Stimulated activated CD4-positive, alpha-beta T cell treated with anti-CD3 and anti-CD28 coated beads, Interleukin-4, amount 100 ng/mL, for 4 hours (primary cell): ENCODE data around the gene HJV.
"Not testable (repeated sequence)": the region's sequence is repeated elsewhere in the genome, so short reads cannot be mapped to it uniquely, and the experiment has no call there.

ENCODE experiments used
- DNase-seq, 2 experiments: peaks; one replicate each; pipeline ENCODE4 v3.0.0-alpha.2; 2020

Gene HJV, protein sequence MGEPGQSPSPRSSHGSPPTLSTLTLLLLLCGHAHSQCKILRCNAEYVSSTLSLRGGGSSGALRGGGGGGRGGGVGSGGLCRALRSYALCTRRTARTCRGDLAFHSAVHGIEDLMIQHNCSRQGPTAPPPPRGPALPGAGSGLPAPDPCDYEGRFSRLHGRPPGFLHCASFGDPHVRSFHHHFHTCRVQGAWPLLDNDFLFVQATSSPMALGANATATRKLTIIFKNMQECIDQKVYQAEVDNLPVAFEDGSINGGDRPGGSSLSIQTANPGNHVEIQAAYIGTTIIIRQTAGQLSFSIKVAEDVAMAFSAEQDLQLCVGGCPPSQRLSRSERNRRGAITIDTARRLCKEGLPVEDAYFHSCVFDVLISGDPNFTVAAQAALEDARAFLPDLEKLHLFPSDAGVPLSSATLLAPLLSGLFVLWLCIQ

DNA sequence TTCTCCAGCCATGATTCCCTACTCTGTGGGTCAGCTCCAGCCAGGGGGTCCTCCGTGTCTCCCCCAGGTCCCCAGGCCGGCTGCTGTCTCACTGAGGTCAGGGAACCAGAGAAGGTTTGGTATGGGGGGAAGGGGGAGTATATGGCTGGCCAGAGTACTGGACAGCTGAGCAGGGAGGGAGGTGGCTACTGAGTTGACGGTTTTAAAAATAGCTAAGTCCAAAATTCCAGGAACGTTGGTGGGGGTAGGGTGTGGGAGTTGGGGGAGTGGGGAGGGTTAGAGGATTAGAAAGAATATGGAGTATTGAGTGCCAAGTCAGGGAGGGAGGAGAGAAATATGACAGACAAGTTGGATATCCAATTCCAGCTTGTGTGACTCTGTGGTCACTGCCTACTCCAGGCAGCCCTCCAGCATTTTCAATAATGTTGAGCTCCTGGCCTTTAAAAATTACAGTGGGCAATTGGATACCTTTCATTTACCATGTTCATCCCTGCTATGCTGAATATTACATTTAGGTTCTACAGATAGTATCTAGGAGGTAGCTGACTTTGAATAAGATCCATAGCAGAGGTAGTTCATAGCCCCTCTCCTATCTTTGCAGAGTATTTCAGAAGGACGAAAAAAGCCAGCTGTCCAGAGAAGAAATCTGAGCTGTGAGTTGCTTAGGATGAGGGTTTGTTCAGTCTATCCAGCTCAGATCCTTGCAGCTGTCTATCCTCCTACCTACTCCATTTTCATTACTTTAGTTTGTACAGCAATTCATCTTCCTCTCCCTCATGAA, at the start of gene HJV:
Gene HJV, minus strand, starts transcription at position 114 of the 781 bp plus-strand sequence. CDS start 1,504 bp downstream, outside the sequence.
- no peak for DNase-seq

DNA sequence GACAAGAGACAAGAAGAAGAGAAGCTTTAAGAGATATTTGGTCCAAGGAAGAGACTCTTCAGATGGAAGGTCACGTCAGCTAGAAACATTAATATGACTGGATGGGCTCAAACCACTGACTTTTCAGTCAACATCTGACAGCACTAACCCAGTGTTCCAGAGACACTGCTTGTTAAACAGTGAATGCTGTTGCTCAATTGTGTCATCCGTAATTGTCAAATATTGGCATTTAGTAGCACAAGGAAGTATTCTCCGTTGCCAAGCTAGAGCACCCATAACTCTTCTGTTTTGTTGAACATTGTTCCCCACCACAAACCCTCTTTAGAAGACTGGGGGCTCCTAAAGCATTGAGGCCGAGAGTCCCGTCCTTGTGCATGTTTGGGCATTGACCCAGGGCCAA, 37.6 kb upstream of the HJV start:
- not testable (repeated sequence) for DNase-seq

DNA sequence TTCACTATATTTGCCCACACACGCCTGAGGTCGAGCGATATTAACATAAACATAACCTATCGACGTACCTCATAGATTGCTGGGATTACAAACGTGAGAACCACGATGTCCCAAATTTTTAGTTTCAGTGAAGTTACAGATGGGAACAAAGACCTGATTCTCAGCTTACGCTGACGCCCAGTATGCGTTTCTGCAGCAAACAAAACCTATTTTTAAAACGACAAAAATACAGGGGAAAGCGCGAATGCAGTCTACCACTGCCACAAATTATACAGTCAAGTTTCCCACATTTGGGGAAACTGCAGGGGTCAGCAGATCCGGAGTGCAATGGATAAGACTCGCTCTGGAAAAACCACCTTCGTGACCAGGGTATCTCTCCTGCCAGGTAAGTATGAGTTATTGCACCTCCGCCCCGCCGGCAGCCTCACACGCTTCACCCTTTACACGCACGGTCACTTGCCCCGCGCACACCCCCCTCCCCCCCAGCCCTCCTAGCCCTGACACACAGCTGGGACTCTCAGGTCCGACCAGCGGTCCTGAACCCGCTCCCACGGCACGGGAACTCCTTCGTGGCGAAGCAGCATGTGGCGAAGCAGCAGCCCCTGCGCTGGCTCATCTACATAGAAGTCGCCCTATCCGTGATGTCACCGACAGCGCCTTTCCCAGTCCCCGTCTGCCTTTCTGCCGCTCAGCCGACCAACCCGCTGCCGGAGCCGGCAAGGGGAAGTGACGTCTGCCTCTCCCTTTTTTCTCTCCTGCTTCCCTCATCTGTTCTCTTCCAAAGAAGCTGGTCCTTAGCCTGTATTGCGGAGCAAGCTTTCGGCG, 30.5 kb upstream of the HJV start:
- DNase-seq = peak; percentile 66 to 67

DNA sequence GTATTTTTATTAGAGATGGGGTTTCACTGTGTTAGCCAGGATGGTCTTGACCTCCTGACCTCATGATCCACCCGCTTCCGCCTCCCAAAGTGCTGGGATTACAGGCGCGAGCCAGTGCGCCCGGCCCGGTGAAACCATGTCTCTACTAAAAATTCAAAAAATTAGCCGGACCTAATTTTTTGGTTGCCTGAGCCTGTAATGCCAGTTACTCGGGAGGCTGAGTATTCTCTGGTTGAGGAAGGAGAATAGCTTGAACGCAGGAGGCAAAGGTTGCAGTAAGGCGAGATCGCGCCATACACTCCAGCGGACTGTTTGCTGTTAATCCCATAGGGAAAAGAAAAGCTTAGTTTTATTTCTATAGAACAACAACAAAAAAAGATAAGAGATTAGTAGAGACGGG, 29.9 kb upstream of the HJV start:
- no peak for DNase-seq

DNA sequence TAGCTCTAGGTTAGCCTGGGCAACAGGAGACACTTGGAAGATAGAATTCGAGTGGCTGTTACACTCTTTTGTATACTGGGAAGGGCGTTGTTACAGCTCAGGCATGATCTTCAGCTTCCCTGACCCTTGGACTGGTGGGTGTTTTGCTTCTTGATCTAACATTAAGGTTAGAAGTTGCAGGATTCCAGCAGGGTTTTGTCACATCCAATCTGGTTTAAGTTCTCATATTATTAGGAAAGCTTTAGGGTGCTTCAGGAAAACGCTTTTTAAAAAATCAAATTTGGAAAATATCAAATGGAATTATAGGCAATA, 29.1 kb upstream of the HJV start:
- not testable (repeated sequence) for DNase-seq

DNA sequence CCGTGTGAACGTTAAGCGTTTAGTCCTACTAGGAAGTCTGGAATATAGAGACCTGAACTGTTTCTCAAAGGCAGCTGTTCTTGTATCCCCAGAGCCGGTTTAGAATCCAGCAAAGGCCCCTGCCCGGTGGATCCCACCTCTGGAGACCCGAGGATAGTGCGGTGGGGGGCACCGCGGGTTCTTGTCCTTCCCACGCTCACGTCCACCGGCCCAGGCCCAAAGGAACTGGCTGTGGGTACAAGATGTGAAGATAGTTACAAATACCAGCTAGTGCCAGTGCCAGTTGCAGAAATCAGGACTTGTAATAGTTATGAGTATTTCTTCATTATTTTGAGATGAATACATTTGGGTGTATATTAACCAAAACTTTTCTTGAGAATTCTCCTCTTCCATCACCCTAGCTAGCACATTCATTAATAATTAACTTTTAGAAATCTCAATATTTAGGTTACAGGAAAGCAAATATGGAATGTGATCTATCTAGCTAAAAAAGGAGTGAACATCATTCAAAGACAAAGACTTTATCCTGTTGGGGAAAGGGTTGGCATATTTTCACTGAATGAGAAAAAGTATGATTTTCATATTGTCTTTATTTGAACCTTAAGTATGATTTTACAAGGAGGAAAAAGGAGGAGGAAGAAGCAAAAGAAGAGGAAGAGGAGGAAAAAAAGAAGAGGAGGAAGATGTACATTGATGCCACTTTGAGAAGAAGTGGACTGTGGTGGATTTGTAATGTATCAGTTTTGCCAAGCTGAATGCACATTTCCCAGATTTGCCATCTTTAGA, 28.5 kb upstream of the HJV start:
- not testable (repeated sequence) for DNase-seq

DNA sequence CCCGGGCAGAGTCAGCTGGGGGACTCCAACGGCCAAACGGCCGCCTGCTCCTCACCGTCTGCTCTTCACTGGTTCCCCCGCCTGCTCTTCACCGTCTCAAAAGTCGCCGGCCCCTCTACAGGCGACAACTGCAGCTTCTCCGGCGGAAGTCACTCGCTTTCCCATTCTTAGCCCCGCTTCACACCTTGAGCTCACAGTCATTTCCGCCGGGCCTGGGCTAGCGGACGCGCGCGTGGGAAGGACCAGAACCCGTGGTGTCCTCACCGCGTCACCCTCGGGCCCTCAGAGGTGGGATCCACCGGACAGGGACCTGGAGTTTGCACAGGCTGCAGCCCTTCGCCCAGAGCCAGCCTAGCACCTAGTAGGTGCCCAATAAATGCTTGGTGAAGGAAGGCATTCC, 27.9 kb upstream of the HJV start:
- DNase-seq = no peak

DNA sequence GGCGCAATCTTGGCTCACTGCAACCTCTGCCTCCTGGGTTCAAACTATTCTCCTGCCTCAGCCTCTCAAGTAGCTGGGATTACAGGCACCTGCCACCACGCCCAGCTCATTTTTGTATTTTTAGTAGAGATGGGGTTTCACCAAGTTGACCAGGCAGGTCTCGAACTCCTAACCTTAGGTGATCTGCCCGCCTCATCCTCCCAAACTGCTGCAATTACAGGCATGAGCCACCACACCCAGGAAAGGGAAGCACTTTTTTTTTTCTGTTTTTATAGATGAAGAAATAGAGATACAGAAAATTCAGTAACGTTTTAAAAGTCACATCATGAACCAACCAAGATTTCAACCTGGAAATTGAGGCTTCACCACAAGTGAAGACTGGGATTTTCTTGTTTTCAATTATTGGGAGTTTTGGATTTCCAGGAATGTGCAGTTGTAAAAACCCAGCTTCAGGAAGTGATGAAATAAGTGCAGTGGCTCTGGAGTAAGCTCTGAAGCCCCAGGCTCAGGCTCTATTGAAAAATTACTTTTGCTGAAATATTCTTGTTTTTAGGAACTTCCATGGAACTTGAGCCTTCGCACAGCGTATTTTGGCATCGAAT, 27.1 kb upstream of the HJV start:
- not testable (repeated sequence) for DNase-seq

DNA sequence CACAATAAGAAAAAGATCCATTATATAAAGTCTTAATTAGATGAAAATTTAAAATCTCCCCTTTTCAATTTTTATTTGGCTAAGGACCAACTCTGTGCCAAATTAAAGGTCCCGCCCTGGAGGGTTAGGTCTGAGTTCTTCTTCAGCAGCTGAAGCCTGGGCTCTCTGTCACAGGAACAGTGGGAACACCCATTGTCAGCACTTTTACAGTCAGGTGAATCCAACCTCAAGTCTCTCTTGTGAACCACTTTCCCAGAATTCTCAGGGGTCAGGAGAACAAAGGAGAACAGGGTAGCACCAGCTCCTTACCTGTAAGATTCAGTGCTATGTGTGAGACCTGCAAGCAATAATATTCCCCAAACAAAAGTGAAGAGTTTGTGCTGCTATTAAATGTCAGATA, 25.1 kb upstream of the HJV start:
- no peak for DNase-seq

DNA sequence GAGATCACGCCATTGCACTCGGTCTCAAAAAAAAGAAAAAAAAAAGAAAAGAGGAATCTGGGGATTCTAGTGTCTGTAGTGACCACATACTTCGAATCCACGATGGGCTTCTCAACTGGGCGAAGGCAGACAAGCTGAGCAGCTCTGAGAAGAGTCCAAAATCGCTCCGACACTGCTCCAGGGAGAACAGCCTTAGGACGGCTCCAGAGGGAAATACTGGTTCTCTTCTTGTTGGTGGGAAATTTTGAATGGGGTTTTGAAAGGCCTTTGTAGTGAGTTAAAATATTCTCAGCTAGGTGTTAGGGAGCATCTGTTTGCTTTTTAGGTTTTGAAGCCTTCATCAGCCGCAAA, 18.3 kb upstream of the HJV start:
- no peak for DNase-seq

DNA sequence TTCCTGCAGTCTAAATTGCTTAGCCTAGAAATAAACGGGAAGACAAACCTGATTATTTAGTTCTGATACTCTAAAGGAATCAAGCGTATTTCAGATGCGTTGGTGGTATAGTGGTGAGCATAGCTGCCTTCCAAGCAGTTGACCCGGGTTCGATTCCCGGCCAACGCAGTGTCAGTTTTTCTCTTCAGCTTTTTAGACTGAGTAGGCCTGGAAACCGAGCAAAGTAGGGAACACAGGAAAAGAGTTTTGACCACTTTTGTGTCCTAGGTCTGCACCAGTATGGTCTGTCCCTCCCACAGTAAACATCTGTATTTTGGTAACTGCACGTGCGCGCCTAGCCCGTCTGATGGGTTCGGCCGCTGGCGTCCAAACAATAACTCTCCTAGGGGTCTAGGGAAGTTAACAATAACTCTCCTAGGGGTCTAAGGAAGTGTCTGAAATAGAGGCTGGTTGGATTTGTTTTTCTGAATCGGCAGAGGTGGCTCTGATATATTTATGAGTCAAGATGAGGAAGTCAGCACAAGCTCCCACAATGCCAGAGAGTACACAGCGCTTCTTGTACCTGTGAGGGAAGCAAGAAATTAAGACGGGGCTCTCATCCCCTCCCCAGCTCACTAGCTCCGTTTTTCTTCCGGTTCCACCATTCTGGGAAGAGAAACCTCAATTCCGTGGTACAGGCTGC, 15.6 kb upstream of the HJV start:
- DNase-seq = peak; percentile 72 to 77

DNA sequence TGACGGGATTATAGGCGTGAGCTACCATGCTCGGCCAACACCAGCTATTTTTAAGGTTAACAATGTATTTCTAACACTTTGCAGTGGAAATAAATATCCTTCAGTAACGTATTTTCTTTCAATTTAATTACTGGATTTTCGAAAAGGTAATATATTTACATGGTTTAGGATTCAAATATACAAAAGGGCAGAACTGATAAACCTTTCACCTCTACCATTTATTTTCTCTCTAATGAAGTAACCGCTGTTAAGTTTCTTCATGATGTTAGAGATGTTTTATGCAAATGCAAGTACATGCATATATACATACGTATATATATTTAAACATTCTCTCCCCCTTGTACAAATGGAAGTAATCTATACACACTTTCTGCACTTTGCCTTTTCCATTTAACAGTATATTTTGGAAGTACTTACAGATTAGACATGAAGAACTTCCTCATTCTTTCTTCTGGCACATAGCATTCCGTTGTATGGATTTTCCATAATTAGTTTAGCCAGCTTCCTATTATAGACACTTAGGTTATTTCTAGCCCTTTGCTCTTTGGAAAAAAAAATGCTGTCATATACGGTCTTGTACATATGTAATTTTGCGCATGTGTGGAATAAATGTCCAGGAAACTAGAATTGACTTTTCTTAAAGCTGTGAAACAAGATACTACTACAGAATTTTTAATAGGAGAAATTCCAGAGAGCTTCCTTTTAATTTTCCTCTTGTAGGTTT, 14.9 kb upstream of the HJV start:
- no peak for DNase-seq

DNA sequence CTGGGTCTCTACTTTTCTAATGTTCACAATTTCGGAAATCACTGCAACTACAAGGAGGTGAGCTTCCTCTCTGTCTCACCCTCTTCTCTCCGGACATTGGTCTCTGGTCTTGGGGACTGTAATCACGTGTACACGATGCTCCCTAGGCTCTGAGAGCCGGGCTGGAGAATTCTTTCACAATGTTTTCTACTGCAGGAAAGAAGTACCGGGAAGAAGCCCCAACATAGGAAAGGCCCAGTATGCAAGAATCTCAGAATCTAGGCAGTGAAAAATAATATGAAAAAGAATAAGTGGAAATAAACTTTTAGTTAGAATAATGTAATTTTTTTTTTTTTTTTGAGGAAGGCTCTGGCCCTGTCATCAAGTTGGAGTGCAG, 13.5 kb upstream of the HJV start:
- DNase-seq = no peak

DNA sequence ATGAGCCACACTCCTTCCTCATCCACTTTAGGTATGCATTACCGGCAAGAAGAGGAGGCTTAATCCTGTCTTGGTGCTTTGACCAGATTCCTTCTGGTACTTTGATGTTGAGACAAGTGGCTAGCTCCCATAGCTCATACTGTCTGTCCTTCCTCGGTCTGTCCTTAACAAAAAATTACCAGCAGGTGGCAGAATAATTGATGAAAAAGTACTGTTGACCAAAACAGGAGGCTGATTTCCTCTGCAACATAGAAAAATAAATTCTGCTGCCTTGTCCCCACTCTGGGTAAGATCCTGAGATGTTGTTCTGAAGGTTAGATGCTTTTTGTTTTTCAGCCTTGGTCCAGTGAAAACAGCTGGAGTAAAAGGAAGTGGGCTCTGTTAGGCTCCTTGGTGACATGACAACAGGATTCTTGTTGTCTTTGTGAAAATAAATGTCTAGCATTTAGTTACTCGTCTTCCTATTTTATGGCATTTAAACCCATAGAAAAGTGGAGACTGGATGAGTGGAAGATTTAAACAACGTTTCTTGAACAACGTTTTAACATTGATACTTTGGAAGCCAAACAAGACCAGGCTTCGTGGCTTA, 11.2 kb upstream of the HJV start:
- DNase-seq = no peak

DNA sequence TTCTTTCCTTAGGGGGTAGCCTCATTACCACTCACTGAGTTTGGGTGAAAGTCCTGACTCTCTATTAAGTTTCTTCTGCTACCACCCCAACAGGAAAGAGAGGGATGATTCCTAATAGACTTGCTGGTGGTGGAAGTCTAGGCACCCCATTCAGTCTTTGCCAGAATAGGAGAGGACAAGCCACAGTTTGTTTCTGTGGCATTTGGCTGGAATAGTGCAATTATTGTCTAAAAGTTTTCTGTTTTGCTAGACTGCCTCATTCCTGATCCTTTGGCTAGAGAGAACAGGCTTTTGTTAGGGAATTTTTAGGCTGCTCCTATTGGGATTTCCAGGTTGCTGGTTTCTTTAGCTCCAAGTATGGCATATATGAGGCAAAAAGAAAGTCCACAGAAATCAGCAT, 9.9 kb upstream of the HJV start:
- no peak for DNase-seq

DNA sequence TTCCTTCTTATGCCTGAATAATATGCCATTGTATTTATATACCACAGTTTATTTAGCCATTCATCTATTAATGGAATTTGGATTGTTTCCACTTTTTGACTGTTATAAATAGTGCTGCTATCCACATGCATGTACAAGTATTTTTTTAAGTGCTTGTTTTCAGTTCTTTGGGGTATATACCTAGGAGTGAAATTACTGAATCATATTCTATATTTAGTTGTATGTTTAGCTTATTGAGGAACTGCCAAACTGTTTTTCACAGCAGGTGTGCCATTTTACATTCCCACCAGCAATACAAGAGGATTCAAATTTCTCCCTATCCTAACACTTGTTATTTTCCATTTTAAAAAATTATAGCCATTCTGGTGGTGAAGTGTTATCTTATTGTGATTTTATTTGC, 7.6 kb upstream of the HJV start:
- DNase-seq = no peak

DNA sequence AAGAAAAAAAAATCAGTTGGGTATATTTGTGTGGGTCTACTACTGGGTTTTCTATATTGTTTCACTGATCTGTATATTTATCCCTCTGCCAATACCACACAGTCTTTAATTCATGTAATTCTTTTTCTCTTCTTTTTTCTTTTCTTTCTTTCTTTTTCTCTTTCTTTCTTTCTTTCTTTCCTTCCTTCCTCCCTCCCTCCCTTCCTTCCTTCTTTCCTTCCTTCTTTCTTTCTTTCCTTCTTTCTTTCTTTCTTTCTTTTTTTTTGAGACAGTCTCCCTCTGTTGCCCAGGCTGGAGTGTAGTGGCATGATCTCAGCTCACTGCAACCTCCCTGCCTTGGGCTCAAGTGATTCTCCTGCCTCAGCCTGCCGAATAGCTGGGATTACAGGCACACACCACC, 5.1 kb upstream of the HJV start:
- DNase-seq = not testable (repeated sequence)

DNA sequence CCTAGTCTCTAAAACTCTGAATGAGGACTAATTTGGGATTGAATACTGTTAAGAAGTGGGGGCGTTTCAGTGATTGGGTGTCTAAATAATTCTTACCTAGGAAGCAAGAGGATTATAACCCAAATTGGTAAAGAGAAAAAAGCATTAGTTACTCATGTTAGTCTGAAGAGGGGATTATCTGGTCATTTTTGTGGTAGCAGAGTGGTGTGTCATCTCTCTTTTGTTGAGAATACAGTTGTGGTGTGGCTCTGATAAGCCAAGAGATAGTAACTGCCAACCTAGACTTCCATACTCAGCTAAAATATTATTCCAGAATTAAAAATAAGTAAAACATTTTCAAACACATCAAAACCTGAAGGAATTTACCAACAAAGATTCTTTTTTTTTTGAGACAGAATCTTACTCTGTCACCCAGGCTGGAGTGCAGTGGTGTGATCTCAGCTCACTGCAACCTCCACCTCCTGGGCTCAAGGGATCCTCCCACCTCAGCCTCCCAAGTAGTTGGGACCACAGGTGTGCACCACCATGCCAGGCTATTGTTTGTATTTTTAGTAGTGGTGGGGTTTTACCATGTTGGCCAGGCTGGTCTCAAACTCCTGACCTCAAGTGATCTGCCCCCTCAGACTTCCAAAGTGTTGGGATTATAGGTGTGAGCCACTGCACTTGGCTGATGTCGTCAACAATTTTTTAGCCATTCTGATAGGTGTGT, 4.4 kb upstream of the HJV start:
- not testable (repeated sequence) for DNase-seq

DNA sequence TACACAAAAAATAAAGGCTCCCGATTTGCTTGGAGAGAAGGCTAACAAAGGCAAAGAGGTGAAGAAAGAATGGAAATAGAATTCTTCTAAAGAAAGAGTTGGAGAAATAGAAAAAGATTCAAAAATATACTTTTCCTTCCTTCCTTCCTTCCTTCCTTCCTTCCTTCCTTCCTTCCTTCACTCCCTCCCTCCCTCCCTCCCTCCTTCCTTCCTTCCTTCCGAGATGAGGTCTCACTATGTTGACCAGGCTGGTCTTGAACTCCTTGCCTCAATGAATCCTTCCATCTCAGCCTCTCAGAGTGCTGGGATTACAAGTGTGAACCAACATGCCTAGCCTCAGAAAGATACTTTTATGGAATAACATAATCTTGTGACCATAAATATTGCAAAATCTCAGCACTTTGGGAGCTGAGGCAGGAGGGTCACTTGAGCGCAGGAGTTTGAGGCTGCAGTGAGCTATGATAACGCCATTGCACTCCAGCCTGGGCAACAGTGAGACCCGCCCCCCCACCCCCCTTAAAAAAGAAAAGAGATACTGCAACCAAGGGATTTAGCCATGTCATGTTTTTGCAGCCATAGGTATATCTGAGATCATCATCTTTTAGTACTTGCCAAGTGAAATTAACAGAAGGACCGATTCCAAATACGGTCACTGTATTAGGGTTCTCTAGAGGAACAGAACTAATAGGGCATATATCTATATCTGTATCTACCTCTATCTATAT, 1.0 kb upstream of the HJV start:
- DNase-seq = no peak
